Astrocyte (in vitro differentiated cells and primary cell): ENCODE results near the gene POU3F3.

Experiments used
- CTCF ChIP-seq: IDR thresholded peaks from 2 replicates; pipeline ENCODE4 v1.5.1; 2011; ENCODE audit warnings: low read depth, mild to moderate bottlenecking, inconsistent platforms, low read length, moderate library complexity; ENCODE audit not compliant: insufficient read depth
- EZH2 ChIP-seq: IDR thresholded peaks from 2 replicates; pipeline ENCODE4 v1.6.1; 2012; ENCODE audit warnings: mild to moderate bottlenecking, low read length, inconsistent platforms; ENCODE audit not compliant: insufficient read depth

DNA sequence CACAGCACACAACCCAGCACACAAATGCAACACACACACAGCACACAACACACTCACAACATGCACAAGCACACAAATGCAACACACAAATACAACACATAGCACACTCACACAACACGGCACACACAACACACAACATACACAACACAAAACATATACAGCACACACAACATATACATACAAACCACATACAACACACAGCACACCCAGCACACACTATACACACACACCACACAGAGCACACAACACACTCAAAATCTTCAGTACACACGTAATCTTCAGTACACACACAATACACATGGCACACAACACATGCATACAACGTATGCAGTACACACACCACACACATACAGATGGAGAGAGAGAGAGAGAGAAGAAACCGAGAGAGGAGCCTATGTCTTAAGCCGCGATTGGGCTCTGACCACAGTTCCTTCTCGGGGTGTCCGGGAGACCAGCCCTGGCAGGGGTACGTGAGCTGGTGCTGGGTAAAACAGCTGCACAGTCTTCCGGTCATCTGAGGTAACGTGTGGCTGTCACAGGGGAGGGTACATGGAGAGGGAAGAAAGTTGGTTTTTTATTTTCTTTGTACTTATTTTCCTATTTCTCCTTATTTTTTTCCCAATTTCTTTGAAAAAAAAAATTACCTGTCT, 25.1 kb downstream of the POU3F3 start:
- TF ChIP-seq CTCF, result no peak
- no peak for TF ChIP-seq EZH2
